Measurements from ENCODE around the gene SLCO1C1.

DNA sequence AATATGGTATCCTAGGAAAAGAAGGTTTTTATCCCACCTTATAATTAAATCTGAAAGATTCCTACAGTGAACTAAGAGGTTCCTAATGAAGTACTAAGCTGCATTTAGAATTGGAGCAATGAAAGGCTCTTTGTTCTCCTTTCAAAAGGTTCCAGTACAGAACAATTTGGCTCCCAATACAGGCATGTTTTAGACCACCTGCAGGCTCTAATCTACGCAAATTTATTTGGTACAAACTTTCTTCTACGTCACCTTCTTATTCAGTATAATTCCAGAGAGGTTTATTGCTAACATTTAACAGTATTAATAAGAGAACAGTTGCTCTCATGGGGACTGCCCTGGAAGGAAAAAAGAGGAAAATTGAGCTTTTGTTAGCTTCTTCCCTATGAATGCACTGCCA lies 37.6 kb upstream of the SLCO1C1 start:
- TF ChIP-seq, protein P1, sequence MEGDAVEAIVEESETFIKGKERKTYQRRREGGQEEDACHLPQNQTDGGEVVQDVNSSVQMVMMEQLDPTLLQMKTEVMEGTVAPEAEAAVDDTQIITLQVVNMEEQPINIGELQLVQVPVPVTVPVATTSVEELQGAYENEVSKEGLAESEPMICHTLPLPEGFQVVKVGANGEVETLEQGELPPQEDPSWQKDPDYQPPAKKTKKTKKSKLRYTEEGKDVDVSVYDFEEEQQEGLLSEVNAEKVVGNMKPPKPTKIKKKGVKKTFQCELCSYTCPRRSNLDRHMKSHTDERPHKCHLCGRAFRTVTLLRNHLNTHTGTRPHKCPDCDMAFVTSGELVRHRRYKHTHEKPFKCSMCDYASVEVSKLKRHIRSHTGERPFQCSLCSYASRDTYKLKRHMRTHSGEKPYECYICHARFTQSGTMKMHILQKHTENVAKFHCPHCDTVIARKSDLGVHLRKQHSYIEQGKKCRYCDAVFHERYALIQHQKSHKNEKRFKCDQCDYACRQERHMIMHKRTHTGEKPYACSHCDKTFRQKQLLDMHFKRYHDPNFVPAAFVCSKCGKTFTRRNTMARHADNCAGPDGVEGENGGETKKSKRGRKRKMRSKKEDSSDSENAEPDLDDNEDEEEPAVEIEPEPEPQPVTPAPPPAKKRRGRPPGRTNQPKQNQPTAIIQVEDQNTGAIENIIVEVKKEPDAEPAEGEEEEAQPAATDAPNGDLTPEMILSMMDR (conservative IDR thresholded peaks at IDR 0.05) = no peak
- TF ChIP-seq ZFX (IDR thresholded peaks at IDR 0.05) = no peak

All from C4-2B (cell line).